Fibroblast of gingiva (primary cell): ENCODE measurements around the gene POLR3GL.
A peak's percentile ranks its signal among the peaks of the same experiment; 100 is the strongest.

Source experiments
- DNase-seq: peaks from one replicate; pipeline ENCODE4 v3.0.0-alpha.2; 2011; ENCODE audit warnings: low read depth

Gene POLR3GL

DNA sequence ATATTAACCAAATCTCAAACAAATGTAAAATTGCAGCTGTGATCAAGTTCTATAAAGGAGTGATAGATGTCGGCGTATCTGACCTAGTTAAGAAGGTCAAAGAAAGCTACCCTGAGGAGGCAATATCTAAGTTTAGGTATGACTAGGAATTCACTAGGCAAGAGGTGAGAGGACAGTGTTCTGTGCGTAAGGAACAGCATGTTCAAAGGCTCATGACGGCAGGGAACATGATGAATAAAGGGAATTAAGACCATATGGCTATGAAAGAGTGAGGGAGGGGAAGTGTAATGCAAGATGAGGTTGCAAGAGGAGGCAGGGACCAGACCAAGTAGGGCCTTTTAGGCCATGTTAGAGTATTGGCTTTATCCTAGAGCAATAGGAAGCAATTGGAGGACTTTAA is 15.3 kb upstream of the POLR3GL start:
- peak; percentile 97 for DNase-seq

DNA sequence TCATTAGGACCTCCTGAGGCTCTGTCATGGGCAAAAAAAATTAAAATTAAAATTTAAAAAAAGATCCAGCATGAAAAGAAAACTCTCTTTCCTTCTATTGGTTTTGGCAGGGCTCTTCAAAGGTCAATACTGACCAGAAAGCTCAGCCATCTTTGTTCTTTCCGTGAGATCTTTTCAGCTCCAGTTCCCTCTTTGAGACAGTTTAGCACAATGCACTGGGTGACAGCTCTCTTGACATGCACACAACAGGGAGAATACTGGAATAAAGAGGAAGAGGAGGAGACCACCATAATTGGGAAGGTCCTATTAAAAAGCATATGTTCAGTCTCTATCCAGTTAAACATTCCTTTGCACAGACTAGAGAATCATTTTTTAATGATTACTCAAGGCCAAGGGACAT is 13.0 kb upstream of the POLR3GL start:
- DNase-seq: no peak

DNA sequence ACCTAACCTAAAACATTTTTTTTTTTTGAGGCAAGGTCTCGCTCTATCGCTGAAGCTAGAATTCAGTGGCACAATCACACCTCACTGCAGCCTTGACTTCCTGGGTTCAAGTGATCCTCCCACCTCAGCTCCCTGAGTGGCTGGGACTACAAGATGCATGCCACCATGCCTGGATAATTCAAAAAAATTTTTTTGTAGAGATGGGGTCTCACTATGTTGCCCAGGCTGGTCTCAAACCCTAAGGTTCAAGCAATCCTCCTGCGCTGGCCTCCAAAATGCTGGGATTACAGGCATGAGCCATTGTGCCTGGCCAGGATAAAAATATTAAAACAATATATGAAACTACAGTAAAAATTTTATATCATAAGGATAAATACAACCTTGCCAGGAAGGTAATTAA is 11.6 kb upstream of the POLR3GL start:
- DNase-seq: no peak

DNA sequence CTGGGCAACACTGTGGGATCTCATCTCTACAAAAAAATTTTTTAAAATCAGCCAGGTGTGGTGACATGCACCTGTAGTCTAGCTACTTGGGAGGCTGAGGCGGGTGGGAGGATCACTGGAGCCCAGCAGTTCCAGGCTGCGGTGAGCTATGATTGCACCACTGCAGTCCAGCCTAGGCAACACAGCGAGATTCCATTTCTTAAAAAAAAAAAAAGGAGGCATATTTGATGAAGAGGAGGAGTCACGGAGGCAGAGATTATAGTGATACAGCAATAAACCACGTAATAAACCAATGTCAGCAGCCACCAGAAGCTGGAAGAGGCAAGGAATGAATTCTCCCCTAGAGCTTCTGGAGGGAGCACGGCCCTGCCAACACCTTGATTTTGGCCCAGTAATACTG is 10.6 kb upstream of the POLR3GL start:
- DNase-seq: peak; percentile 68

DNA sequence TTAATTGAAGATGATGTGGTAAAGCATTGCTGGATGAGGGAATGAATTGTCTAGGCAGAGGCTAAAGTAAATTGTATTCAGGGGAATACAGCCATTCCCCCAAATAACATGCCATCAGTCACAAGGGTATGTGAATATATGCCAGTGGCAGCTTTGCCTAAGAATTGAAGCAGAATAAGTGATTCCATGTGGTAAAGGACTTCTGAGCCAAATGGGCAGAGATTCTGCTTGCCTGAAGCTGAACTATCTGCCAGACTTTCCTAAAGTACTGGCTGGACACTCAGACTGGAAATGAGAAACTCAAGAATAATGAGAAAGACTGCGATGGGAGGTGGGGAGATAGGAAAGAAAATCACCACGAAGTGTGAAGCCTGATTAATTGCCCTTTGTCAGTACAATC is 9.1 kb upstream of the POLR3GL start:
- DNase-seq: peak; percentile 92

DNA sequence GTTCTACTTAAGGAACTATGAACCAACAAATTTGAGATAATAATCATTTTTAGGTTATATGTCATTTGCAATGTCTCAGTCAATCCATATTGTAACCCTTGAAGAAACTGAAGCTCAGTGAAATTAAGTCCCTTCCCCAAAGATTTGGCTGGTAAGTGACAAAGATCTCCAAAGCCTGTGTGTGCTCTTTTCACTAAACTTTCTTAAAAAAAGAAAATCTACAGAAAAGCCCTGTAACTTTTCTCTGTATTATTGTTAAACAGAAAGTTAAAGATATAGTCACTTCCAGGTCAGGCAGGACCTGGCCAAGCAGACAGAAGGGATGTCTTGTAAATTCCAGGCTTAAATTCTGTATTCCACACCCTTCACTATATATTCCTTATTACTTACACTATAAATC is 8.1 kb upstream of the POLR3GL start:
- no peak for DNase-seq

DNA sequence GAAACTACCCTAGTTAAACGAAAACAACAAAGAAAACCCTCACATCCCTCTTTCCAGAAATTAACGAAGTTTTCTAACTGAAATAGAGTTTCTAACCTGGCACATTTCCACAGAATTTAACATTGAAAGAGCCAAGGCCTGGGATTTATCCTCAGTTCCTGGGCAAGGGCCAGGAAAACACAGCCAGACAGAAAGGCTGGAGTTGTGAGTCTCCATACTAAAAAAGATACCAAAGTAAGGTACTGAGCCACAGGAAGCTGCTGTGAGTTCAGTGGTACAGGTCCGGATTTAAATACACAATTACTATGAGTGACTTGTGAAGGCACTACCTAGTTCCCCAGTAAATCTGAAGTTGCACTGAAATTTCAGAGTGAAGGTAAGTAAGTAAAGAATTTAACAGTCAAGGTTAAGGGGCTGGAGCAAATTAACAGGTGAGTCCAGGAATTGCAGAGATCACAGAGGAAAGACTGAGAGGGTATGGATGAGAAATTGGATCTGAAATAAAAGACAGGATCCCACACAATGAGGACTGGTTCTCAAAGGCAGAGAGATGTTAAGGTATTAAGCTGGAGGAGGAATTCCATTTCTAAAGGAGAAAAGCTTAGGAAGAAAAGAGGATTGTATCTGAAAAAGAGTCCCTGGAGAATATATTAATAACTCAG is 7.6 kb upstream of the POLR3GL start:
- peak; percentile 62 for DNase-seq

DNA sequence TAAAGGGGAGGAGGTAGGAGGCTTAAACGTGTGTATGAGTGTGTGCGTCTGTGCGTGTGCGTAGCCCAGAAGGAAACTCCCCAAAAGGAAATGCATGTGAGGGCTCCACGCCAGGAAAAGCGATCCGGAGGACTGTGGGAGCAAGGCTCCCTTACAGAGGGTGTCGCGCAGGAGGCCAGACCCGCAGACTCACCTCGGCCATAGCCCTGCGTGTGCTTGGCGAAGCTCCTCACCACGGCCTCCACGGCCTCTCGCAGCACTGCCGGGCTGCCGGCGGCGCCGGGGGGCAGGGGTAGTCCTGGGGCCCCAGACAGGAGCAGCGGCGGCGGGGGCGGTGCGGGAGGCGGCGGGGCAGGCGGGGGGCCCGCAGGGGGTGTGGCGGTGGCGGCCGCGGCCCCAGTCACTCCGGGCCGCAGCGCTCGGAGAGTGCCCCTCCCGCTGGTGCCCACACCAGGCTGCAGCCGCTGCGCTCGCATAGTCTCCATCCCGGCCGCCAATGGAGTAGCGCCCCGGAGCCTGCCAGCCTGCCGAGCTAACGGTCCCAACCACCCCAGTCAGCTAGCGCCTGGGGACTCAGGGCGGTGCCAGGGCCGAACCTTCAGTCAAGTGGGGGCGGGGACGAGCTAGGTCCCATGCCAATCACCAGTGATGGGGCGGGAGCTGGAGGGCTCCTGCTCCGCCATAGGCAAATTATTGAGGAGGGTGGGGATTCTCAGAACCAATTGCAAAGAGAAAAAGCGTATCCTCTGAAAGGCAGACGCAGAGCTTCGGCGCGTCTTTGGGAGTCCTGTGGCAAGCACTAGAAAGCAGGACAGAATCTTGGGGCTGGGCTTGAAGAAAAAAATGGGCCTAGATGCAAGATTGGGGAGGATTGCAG is 6.8 kb upstream of the POLR3GL start, which contains the start of gene LIX1L:
TSS of gene LIX1L (minus strand) at position 575 of the 877 bp plus-strand sequence. CDS start at position 485, 90 bp downstream.
- peak; percentile 98 for DNase-seq

DNA sequence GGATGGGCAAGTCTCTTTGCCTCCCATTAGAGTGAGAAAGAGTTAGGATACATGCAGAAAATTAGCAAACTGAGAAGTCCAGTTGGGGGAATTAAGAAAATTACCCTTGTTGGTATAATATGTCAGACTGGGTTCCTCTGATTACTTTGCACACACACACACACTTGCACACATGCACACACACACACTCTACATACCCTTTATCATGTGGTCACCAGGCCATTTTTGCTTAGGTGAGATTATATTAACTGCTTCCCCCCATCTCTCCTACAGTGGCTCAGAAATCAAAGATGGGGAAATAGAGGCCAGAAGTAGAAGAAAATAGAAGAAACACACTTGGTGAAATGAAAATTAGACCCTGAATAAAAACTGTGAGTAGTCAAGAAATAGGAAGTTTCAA is 5.8 kb upstream of the POLR3GL start:
- no peak for DNase-seq

DNA sequence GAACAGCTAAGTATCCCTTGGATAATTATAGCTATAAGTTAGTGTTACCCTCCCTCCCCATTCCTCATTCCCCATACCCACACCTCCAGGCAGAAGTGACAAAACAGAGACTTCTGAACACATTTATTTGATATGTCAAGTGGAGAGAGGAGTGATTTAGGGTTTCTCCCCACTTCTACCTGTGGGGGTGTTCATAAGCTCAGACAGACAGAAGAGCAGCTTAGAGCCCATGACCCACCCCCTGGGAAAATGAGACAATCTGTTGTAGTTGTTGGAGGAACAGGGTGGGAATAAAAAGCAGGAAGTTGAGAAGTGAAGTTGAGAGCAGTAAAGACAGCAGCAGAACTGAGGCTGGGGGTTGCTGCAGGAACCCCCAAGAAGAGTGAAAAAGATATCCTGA is 5.2 kb upstream of the POLR3GL start:
- DNase-seq: no peak

DNA sequence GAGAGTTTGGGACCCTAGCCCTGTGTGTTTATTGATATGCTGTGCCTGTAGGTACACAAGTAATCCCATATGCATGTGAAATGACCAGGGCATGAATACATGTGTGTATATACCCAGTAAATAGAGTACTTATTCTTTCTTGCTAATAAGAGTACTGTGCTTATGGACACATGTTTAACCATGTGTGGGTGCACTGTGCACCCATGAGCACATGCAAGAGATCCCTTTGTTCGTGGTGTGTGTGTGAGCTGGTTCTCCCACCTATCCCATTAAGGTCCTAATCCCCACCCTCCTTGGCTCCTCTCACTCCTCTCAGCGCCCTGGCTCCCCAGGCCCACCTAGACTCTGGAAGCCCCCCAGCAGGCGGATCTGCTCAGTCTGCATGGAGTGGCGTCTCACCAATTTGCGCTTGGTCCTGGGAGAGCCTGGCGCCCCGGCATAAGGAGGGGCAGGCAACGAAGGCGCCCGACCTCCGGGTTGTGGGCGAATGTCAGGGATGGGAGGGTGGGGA is 4.5 kb upstream of the POLR3GL start:
- DNase-seq: no peak

DNA sequence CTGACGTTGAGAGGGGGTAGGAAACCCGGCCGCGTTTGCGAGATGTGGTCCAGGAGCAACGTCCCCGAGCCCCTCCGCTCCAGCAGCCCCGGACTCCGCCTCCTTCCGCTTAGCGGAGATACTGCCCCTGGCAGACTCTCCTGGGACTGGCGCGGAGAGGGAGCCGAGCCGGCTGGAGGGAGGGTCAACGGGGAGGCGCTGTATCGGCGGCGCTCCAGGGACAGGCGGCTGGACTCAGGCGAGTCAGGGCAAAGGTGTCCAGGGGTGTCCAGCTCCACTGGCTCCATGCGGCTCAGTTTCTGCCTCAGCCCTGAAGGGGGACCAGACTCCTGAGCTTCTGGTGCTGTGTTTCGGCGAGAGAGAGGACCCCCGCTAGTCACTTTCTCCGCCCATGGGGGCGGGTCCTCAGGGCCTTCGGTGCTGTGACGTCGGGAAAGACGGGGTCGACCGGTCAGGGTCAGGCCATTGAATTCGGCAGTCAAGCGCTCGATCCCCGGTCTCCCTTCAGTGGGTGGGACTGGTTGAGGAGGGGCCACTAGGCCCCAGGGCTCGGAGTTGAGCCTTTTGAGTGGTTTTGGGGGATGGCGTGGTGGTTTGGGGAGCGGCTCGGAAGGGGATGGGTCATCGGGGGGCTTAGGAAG is 3.9 kb upstream of the POLR3GL start:
- peak; percentile 65 for DNase-seq

DNA sequence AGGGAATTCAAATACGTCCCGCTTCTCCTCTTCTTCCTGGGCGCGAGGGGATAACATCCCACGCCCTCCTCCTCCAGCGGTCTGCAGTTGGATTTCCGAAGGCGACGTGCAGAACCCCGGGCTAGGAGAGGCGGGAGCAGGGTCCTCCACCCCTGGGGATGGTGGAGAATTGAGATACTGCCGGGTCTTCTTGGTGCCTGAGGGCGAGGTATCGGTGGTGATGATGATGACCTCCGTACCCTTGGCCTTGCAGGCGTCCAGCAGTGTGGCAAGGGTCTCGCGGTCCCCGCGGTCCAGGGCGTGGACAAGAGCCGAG is 3.4 kb upstream of the POLR3GL start:
- DNase-seq: no peak

DNA sequence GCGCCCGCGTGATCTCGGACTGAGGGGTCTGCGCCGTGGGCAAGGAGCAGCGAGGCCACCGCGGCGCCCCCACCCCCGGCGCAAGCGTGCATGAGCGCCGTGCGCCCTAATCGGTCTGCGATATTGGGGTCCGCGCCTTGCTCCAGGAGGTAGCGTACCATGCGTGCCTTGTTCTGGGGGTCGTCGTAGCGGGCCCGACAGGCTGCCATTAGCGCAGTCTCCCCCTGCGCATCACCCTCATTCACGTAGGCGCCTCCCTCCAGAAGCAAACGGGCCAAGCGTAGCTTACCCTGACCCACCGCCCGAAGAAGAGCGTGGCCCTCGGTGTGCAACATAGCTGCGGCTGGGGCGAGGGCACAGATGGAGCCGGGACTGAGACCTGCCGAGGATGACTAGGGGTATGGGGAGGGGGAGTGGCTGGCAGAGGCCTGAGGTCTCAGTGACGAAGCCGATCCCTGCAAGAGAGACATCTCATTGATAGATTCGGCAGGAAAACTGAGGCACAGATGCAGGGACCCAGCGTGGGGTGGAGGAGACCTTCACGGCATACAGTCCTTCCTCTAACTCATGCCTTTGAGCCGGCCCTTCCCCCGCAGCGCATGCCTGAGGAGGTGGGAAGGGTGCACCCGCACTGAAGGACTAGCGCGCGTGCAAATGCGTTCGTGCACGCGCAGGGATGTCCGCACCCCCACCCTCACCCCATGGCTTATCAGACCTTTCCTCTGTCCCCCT is 2.9 kb upstream of the POLR3GL start:
- no peak for DNase-seq

DNA sequence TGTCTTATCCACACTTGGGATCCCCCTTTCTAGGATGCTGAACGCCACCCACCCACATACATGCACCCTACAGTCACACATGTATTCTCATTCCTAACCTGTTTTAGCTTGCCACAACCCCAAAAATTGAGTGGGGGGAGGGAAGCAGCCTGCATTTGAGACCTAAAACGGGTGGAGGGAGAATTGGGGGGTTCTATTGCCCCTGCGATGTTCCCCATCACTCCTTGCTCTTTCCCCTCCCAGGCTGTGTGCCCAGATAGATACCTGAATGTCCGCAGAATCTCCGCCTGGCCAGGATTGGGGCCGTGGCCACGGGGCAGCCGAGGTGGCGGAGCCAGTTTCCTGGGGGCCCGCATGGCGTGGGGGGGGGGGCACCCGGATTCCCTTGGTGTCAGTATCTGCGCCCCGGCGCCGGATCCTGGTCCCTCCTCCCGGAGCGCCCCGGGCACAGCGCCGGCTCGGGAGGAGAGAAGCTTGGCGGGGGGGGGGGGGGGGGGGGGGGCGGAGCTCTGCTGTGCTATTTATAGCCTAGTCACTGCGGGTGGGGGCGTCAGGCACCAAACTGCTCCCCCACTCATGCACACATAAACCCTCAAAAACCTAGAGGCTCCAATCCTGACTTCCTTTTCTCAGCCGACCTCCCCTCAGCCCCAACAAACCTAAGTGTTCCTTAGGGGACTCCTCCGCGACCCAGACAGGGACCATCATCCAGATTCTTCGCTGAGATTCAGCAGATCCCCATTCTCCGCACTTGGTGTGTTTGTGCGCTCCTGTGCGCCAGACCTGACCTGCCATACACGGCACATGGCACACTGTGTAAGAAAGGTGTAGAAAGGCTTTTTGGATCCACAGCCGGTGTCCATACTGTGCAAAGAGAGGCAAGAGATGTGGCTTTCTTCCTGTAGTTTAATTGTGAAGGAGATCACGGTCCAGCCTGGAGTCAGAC is 2.1 kb upstream of the POLR3GL start:
- no peak for DNase-seq

DNA sequence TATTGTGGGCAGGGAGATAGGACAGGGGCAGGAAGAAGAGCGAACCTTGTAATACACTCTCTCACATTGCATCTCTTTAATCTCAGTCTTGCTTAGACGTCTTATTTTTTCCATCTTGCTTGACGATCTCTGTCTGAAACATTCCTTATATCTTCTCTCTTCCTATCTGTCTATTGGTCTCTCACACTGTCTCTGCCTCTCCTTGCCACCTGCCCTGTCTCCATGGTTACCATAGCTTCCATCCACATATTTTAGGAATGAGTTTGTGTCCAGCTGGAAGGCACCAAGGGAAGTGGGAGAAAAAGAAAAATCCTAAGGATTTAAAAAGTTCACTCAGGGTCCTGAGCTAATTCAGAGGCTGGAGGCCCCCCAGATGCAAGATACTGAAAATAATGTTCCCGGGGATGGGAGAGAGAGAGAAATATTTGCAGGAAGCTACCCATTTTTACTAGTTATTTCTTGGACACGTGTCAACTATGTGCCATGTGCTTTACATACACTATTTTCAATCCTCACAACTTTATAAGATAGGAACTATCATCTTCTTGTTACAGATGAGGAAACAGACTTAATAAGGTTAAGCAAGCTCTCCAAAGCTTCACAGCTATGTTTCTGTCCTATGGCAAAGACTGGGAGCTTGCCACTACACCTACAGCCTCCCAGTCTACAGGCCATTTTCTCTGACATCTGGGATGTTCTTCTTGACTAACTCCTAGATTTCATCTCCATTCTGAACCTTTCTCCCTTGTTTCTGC is 1.0 kb upstream of the POLR3GL start:
- no peak for DNase-seq

DNA sequence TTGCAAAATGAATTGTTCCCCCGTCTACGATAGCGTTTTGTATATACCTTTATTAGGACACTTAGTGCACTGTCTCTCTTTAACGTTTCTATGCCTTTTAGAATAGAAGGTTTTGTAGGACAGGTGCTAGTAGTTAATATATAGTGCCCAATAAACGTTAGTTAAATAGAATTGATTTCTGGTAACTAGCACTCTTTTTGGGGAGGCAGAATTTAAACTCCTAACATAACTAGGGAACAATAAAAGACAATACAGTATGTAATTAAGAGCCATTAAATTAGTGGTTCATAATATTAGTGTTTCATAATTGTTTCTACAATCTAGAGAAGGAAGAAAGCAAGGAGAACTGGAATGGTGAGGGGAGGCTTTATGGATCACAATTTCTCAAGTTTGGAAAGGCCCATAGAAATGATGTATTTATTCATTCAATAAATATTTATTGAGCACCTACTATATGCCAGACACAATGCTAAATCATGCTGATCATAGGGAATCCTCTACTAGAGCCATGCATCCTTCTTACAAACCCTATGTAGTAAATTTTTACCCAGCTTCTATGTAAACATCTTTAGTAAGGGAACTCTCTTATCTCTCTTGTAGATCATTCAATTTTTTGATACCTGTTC is 742 bp downstream of the POLR3GL start:
- no peak for DNase-seq

DNA sequence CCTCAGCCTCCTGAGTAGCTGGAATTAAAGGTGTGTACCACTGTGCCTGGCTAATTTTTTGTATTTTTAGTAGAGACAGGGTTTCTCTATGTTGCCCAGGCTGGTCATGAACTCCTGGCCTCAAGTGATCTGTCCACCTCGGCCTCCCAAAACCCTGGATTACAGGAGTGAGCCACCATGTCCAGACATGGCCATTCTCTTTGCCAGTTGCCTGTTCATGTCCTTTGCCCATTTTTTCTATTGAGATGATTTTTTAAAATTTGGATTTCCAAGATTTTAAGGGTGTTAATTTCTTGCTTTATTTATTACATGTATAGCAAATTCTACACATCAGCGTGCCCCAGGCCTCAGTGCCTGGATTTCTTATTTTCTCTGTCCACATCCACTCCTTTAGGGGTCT is 2.8 kb downstream of the POLR3GL start:
- no peak for DNase-seq

DNA sequence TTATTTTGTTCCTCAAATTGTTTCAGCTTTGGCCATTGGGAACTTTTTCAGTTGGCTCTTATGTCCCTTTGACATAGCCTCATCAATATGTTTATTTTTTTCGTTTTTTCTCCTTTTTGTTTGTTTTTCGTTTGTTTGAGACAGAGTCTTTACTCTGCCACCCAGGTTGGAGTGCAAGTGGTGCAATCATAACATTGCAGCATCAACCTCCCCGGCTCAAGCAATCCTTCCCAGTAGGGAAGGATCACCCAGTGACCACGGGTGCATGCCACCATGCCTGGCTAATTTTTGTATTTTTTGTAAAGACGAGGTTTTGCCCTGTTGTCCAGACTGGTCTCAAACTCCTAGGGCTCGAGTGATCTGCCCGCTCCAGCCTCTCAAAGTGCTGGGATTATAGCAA is 8.1 kb downstream of the POLR3GL start:
- DNase-seq: peak; percentile 50

DNA sequence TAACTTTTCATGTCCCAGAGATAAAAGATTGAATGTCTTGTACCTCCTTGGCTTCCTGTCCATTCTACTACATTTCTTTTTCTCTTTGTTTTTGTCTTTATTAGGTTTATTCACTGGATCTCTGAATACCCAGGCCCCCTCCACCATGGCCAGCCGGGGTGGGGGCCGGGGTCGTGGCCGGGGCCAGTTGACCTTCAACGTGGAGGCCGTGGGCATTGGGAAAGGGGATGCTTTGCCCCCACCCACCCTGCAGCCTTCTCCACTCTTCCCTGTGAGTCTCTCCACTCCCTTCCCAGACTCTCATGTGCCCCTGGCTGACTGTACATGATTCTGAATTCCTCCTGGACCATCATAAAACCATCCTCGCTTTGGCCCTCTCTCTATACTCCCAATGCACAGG is 10.2 kb downstream of the POLR3GL start:
- no peak for DNase-seq
